HG02840 (cell line): ENCODE data around the gene MID1.

Experiments
- ATAC-seq: cut with Tn5 transposase; IDR thresholded peaks from one replicate; pipeline ENCODE4 v1.9.1; 2021; ENCODE audit warnings: mild to moderate bottlenecking, moderate library complexity, moderate number of reproducible peaks; ENCODE audit not compliant: unreplicated experiment, low FRiP score

MID1 gene

DNA sequence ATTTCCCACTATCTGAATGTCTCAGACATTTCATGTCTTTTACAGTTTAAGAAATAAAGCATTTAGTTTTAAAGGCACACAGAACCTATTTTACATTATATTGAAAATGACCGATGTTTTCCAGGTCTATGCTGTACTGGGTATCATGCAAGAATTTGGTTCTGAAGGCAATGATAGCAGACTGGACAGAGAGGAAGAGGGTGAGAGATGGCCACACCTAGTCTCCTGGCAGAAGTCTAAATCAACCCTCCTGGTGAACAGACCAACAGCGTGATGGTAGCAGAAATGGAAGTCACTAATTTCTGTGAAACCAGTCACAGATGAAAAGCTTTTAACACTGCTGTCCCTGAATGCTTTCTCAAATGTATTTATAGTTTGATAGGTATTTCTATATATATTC lies 41.9 kb downstream of the MID1 start:
- ATAC-seq = no peak

- ATAC-seq = no peak
Measured at GRCh38 chrX:10577853-10578252, 42.5 kb downstream of the MID1 start.

GRCh38 chrX:10576777-10577447 lies 43.5 kb downstream of the MID1 start:
- ATAC-seq = no peak

GRCh38 chrX:10576186-10576585 lies 44.2 kb downstream of the MID1 start:
- ATAC-seq = no peak

GRCh38 chrX:10574663-10575062 lies 45.7 kb downstream of the MID1 start:
- ATAC-seq = no peak

GRCh38 chrX:10571260-10571659 lies 49.1 kb downstream of the MID1 start:
- no peak for ATAC-seq

DNA sequence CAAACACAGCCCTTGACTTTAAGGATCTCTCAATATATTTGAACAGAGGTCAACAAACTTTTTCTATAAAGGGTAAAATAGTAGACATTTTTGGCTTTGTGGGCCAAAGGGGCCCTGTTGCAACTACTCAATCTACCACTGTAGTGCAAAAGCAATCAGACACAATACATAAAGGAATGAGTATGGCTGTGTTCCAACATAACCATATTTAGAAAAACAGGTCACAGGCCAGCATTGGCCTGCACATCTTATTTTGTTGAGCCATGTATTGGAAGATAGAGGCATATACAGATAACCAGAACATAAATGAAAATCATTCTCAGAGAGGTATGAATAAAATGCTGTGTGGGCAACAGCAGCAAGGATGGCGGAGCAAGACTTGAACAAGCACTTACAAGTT lies 49.8 kb downstream of the MID1 start:
- ATAC-seq = no peak

- ATAC-seq = no peak
Measured at GRCh38 chrX:10569946-10570345, 50.4 kb downstream of the MID1 start.

DNA sequence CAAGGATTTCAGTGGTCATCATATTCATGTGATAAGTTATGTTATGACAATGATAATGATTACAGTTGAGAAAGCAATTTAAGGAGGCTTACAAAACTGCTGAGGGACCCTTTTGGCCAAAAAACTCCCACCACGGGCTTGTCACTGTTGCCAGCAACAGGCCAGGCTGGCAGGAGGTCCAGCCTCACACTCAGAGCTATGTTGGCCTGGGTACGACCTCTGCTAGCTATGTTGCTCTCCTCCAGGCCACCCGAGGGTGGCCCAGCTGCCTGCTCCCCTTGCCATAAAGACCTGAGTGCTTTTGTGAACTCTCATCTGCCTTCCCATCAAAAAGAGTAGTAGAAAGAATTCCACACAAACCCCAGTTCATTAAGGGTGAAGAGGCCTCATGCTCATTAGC lies 52.0 kb downstream of the MID1 start:
- ATAC-seq = no peak

DNA sequence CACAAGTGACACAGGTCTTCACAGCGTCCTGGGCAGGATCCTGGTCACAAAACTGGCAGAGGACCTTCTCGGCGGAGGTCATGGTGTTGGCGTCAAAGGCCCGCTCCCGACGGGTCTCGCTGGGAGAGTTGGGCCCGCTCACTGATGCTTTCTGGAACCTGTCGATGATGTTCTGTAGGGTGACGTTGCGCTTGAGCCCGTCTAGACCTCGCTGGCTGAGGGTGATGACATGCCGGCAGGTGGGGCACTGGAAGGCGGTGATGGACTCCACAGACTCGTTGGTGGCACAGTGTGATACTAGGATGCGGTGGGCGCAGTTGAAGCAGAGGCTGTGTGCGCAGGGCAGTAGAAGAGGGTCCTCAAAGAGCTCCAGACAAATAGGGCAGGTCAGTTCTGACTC lies 53.2 kb downstream of the MID1 start:
- ATAC-seq = no peak

DNA sequence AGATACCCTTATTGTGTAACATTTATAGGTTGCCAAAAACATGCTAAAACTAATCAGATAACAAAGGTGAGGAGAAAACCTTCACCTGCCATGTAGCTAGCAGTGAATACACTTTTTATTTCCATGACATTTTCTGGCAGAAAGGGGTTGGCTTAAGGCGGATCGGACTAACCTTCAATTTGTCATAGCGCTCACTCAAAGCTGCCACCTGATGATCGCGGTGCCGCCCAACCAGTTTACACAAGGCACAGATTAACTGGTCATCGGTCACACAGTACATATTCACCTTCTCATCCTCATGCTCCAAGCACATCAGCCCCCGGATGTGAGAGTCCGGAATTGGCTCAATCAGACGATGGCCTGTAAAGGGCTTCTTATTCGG lies 53.7 kb downstream of the MID1 start:
- no peak for ATAC-seq

- no peak for ATAC-seq
Measured at GRCh38 chrX:10564484-10564883, 55.9 kb downstream of the MID1 start.

GRCh38 chrX:10557166-10557565 lies 63.2 kb downstream of the MID1 start:
- ATAC-seq = no peak

- no peak for ATAC-seq
Measured at GRCh38 chrX:10556405-10556804, 64.0 kb downstream of the MID1 start.

- no peak for ATAC-seq
Measured at GRCh38 chrX:10555846-10556245, 64.5 kb downstream of the MID1 start.

DNA sequence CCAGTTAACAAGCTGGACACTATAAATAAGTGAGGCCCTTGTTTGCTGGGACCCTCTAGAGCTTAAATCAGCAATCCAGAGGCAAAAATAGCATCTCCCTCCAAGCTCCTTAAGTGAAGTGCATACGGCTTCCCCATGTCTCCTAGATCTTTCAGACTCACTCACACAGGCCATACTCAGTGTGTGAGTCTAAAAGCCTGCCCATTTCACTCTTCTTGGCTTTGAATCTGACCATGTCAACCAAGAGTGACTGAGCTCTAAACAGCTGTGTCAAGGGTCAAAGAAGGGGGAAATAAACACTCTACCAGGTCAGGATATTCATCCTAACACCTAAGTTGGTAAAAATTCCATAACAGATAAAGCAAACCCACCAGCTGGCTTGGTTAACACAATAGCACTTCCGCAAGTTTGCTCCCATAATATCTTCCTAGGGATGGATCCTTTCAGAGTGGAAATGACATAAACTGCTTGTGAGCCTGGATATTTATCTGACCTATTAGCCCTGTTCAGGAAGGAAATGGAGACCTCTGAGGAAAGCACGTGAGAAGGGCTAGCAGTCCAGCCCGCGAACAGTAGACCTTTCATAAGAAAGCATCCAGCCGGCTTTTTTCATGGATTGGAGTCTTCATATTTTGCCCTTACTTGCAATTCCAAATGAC lies 65.6 kb downstream of the MID1 start:
- ATAC-seq = no peak

- ATAC-seq = no peak
Measured at GRCh38 chrX:10549280-10549679, 71.1 kb downstream of the MID1 start.

DNA sequence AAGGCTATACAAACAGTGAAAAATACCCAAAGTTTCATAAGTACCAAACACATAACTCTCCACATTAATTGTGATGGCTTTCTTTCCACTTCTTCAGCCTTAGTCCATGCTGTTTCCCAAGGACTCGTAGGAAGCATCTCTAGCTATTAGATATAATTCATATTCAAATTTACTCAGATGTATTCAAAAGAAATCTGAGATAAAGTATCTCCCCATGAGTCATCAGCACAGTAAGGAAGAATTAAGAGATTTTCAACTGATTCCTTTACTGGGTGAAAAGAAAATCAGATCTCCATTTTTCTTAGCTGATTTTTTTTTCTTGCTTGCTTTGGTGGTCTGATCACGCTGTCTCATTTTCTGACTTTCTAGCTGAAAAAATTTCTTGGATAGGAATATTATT lies 71.7 kb downstream of the MID1 start:
- no peak for ATAC-seq

- no peak for ATAC-seq
Measured at GRCh38 chrX:10545882-10546281, 74.5 kb downstream of the MID1 start.

- no peak for ATAC-seq
Measured at GRCh38 chrX:10542586-10542985, 77.8 kb downstream of the MID1 start.

DNA sequence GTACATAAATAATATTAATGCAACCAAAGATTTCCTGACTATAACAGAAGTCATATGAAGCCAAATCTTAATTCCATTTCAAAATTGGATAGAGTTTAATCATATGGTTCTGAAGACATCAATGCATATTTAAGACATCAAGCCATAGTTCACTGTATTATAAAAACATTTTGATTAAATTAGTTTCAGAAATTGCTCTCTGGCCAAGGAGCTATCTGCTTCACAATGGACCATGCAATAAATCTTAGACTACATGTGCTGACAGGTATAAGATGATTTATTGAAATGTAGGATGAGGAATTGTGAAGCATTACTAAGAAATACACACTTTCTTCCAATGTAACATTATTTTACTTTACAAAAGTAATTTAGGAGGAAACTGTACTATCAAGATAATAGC lies 81.6 kb downstream of the MID1 start:
- no peak for ATAC-seq

DNA sequence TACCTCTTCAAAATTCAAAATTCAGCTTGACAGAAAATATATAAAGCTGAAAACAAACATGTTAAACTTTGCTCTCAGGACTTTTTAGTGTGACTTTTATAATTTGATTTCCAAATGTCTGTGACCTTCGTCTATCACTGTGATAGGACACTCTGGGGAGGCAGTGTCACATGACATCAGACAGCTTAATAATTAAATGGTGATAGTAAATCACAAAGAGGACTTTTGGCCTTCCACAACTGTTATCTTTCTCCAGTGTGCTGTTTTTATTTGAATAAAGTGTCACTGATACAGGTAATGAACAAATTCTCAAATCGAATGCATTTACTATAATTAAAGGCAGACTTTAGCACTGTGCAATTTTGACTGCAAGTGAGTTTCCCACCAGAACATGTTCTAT lies 83.1 kb downstream of the MID1 start:
- ATAC-seq = no peak

- no peak for ATAC-seq
Measured at GRCh38 chrX:10536744-10537143, 83.6 kb downstream of the MID1 start.
